Suprapubic skin (tissue), 4 donors: ENCODE data around the gene MAG. TPM values are rescaled to one million over a fixed set of nuclear protein-coding genes. Genes with fewer than 3 reads are reported as not detected.

Experiments
- DNase-seq, 2 donors: peaks; one replicate each; pipeline ENCODE4 v3.0.0-alpha.2; 2019; ENCODE audit warnings: low spot score in 2 of 2
- H3K27ac ChIP-seq: fragments of 200-600 bp; sonication (generic); one replicate; pipeline ENCODE4 v1.5.1; 2019
- H3K27me3 ChIP-seq: fragments of 200-600 bp; sonication (generic); one replicate; pipeline ENCODE4 v1.5.1; 2019
- H3K36me3 ChIP-seq: fragments of 200-600 bp; sonication (generic); one replicate; pipeline ENCODE4 v1.5.1; 2019
- H3K4me1 ChIP-seq: fragments of 200-600 bp; sonication (generic); one replicate; pipeline ENCODE4 v1.5.1; 2019
- H3K4me3 ChIP-seq: fragments of 200-600 bp; sonication (generic); one replicate; pipeline ENCODE4 v1.5.1; 2019; ENCODE audit warnings: mild to moderate bottlenecking
- H3K9me3 ChIP-seq: fragments of 200-600 bp; sonication (generic); one replicate; pipeline ENCODE4 v1.5.1; 2019
- CTCF ChIP-seq, 2 donors: fragments of 200-600 bp in 1 of 2; fragments of 450-650 bp in 1 of 2; sonication (generic) in 1 of 2; IDR thresholded peaks; one replicate each; pipeline ENCODE4 v1.5.1; 2016 to 2019; ENCODE audit warnings: antibody characterized with exemption in 2 of 2, mild to moderate bottlenecking in 1 of 2, moderate library complexity in 1 of 2
- EP300 ChIP-seq: sonication (generic); formaldehyde crosslinking; IDR thresholded peaks from one replicate; pipeline ENCODE4 v1.6.1; 2017; ENCODE audit warnings: antibody characterized with exemption
- POLR2A ChIP-seq, 2 donors: fragments of 450-650 bp; IDR thresholded peaks; one replicate each; pipeline ENCODE4 v1.6.1; 2017; ENCODE audit warnings: antibody characterized with exemption in 2 of 2, mild to moderate bottlenecking in 2 of 2, moderate library complexity in 2 of 2
- POLR2AphosphoS5 ChIP-seq, 3 donors: sonication (generic); formaldehyde crosslinking; IDR thresholded peaks; one replicate each; pipeline ENCODE4 v1.6.1; 2017; ENCODE audit warnings: antibody characterized with exemption in 3 of 3
- WGBS: methylation state at CpG from one replicate; pipeline ENCODE4 v1.1.5; 2018; 5-methylcytosine and 5-hydroxymethylcytosine counted together
- total RNA-seq, 4 donors: library from RNA; depleted of rRNA; stranded (reverse); fragments of >200 nt; gene quantifications; one replicate each; pipeline ENCODE4 v1.1.0, GENCODE V29; 2016

Gene MAG
- total RNA-seq, 4 donors from 2014 or later: not detected

- peak in 1 of 2 donors; percentile 70 for DNase-seq
- Histone ChIP-seq H3K27me3 (peaks cover 21% of the 10 kb centered on the region), H3K27ac (no peak overlapping the region), H3K36me3 (no peaks in the 10 kb centered on the region), H3K4me3 (no peak overlapping the region), H3K4me1 (peaks cover 10% of the 10 kb centered on the region), H3K9me3 (no peaks in the 10 kb centered on the region)
- WGBS: 20% methylated on average over 25 of the region's 32 CpGs
- TF ChIP-seq POLR2A (IDR thresholded peaks at IDR 0.05) (no peak), POLR2AphosphoS5 (IDR thresholded peaks at IDR 0.05) (no peak), EP300 (no peak), CTCF (IDR thresholded peaks at IDR 0.05) (peak; percentile 75 to 81)
Observed at GRCh38 chr19:35352448-35353304, 60.7 kb downstream of the MAG start.

- Histone ChIP-seq H3K27ac (no peak overlapping the region), H3K4me1 (peaks cover 17% of the 10 kb centered on the region), H3K9me3 (no peaks in the 10 kb centered on the region), H3K4me3 (no peak overlapping the region), H3K36me3 (no peaks in the 10 kb centered on the region), H3K27me3 (peaks cover 28% of the 10 kb centered on the region)
- peak in 1 of 2 donors; percentile 20 for DNase-seq
- 64% methylated on average over 9 of the region's 9 CpGs for WGBS
- TF ChIP-seq POLR2A (IDR thresholded peaks at IDR 0.05): no peak
- TF ChIP-seq CTCF (IDR thresholded peaks at IDR 0.05): no peak
- no peak for TF ChIP-seq POLR2AphosphoS5 (IDR thresholded peaks at IDR 0.05)
Observed at GRCh38 chr19:35353635-35354034, 61.7 kb downstream of the MAG start.

DNA sequence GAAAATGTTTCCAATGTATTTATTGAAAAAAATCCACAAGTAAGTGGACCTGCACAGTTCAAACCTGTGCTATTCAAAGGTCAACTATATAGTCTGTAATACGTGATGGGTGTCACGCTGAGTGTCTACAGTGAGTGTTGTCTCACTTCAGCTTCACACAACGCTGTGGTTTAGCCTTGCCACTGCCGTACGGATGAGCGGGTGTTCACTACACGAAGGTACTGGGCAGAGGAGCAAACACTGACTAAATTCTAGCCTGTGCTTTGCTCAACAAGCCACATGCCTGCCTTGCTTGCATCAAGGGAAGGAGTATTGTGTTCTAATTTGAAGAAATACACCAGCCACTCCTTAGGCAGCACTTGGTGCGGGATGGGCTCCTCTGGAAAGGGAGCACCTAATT, 62.9 kb downstream of the MAG start:
- H3K4me1 ChIP-seq: peaks cover 17% of the 10 kb centered on the region
- H3K4me3 ChIP-seq: no peak overlapping the region
- no peak overlapping the region for H3K27ac ChIP-seq
- TF ChIP-seq EP300: no peak
- no peak for TF ChIP-seq CTCF (IDR thresholded peaks at IDR 0.05)
- TF ChIP-seq POLR2AphosphoS5 (IDR thresholded peaks at IDR 0.05): no peak
- no peak for TF ChIP-seq POLR2A (IDR thresholded peaks at IDR 0.05)
- 81% methylated on average over 8 of the region's 8 CpGs for WGBS
- DNase-seq: peak in 1 of 2 donors; percentile 29
- H3K36me3 ChIP-seq: no peaks in the 10 kb centered on the region
- peaks cover 28% of the 10 kb centered on the region for H3K27me3 ChIP-seq
- no peaks in the 10 kb centered on the region for H3K9me3 ChIP-seq

DNA sequence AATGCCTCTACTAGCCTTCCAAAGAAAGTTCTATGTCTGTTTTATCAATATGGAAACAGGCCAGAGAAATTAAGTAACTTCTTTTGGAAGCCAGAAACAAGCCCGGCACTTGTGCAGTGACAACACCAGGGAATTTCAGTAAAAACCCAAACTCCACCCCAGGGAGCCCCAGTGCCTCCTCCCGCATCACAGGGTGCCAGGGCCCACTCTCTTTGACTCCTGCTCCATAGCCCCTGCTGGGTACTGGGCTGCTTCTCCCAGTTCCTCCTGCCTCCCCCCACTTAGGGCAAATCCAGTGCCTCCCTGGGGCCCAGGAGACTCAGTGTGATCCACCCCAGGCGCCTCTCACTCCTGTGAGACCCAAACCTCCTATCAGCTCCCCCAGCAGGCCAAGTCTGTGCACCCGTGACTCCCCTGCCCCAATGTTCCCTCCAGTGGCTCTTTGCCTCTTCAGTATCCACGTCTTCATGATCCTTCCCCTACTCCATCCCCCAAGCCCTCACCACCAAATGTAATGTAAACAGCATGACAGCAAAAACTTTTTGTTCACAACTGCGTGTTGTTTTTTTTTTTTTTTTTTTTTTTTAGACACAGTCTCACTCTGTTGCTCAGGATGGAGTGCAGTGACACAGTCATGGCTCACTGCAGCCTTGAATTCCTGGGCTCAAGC, 64.0 kb downstream of the MAG start:
- peak; percentile 24 to 58 for DNase-seq
- H3K4me1 ChIP-seq: peaks cover 17% of the 10 kb centered on the region
- WGBS: 34% methylated on average over 6 of the region's 6 CpGs
- TF ChIP-seq POLR2A (IDR thresholded peaks at IDR 0.05) (no peak), POLR2AphosphoS5 (IDR thresholded peaks at IDR 0.05) (no peak), EP300 (no peak), CTCF (IDR thresholded peaks at IDR 0.05) (no peak)
- H3K9me3 ChIP-seq: no peaks in the 10 kb centered on the region
- no peak overlapping the region for H3K4me3 ChIP-seq
- H3K27me3 ChIP-seq: peaks cover 28% of the 10 kb centered on the region
- H3K27ac ChIP-seq: no peak overlapping the region
- no peaks in the 10 kb centered on the region for H3K36me3 ChIP-seq
